Measurements from ENCODE around the gene OLFM1. TPM values are rescaled to one million over a fixed set of nuclear protein-coding genes. Genes with fewer than 3 reads are reported as not detected.

Gene OLFM1
- total RNA-seq, 1 donor from 2014 or later, result 10.0 TPM

DNA sequence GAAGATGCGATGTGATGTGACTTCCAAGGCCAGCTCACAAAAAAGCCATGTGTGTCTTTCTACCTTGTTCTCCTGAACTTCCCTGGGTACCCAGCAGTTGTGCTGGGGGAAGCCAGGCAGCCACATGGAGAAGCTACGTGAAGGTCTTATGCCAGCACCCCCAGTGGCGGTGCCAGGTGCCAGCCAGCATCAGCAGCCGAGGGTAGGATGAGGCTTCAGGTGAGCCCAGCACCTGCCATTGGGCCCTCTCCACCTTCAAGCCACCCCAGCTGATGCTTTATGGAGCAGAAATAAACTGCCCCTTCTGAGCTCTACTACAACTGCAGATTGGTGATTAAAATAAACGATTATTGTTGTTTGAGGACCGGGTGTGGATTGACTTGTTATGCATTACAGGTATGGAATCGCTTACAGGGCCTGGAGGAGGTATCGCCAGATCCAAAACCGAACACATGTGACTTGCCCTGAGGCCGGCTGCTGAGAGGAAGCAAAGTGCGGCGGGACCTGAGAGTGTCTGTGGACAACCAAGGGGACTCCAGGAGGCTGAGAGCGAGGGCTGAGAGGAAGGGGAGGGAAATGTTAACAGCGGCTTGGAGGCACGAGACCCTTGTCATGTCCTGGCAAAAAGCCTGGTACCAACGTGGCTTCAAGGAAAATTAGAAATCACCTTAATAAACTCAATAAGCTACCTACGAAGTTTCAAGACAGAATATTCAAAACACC lies 36.0 kb upstream of the OLFM1 start:
- no peak overlapping the region for H3K4me3 ChIP-seq
- H3K36me3 ChIP-seq, result no peaks in the 10 kb centered on the region
- DNase-seq, result no peak
- no peak overlapping the region for H3K27ac ChIP-seq (replicated peaks)
- peaks cover 91% of the 10 kb centered on the region for H3K27me3 ChIP-seq (ENCODE audit: low read depth)
- no peaks in the 10 kb centered on the region for H3K9me3 ChIP-seq (replicated peaks)
- H3K4me1 ChIP-seq, result no peaks in the 10 kb centered on the region
- intact Hi-C loops (cut with micrococcal nuclease), result no loop called here
- TF ChIP-seq, protein P1, sequence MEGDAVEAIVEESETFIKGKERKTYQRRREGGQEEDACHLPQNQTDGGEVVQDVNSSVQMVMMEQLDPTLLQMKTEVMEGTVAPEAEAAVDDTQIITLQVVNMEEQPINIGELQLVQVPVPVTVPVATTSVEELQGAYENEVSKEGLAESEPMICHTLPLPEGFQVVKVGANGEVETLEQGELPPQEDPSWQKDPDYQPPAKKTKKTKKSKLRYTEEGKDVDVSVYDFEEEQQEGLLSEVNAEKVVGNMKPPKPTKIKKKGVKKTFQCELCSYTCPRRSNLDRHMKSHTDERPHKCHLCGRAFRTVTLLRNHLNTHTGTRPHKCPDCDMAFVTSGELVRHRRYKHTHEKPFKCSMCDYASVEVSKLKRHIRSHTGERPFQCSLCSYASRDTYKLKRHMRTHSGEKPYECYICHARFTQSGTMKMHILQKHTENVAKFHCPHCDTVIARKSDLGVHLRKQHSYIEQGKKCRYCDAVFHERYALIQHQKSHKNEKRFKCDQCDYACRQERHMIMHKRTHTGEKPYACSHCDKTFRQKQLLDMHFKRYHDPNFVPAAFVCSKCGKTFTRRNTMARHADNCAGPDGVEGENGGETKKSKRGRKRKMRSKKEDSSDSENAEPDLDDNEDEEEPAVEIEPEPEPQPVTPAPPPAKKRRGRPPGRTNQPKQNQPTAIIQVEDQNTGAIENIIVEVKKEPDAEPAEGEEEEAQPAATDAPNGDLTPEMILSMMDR (IDR thresholded peaks at IDR 0.05; ENCODE audit: borderline replicate concordance), result no peak

DNA sequence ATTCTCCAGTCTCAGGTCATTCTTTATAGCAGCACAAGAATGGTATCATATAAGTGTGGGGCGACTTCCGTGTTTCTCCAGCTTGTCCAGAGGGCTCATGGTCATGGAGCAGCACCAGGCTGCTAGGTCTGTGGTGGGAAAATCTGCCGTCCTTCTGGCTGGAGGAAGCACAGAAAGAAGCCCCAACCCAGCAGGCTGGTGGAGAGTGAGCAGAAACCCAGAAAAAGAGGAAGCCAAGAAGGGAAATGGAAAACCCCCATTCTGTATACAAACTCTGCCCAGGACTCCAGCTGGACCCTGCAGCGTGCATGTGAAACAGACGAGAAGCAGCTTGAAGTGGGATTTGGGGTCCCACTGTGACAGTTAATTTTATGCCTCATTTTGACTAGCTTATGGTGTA lies 34.3 kb upstream of the OLFM1 start:
- Histone ChIP-seq H3K27me3 (ENCODE audit: low read depth) (peaks cover 81% of the 10 kb centered on the region), H3K9me3 (replicated peaks) (no peaks in the 10 kb centered on the region), H3K4me3 (no peak overlapping the region), H3K27ac (replicated peaks) (no peak overlapping the region), H3K36me3 (no peaks in the 10 kb centered on the region), H3K4me1 (no peaks in the 10 kb centered on the region)
- TF ChIP-seq, protein P1 (IDR thresholded peaks at IDR 0.05; ENCODE audit: borderline replicate concordance), result no peak
- no peak for DNase-seq
- intact Hi-C loops (cut with micrococcal nuclease), result no loop called here

DNA sequence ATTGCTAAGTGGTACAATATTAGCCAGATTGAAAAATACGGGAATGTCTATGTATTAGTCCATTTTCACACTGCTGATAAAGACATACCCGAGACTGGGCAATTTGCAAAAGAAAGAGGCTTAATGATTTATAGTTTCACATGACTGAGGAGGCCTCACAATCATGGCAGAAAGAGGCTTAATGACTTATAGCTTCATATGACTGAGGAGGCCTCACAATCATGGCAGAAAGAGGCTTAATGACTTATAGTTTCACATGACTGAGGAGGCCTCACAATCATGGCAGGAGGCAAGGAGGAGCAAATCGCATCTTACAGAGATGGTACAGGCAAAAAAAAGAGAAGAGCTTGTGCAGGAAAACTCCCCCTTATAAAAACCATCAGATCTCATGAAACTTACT lies 32.3 kb upstream of the OLFM1 start:
- Histone ChIP-seq H3K27ac (replicated peaks) (no peak overlapping the region), H3K4me1 (no peaks in the 10 kb centered on the region), H3K9me3 (replicated peaks) (no peaks in the 10 kb centered on the region), H3K4me3 (no peak overlapping the region), H3K36me3 (no peaks in the 10 kb centered on the region), H3K27me3 (ENCODE audit: low read depth) (peaks cover 75% of the 10 kb centered on the region)
- intact Hi-C loops (cut with micrococcal nuclease), result no loop called here
- TF ChIP-seq, protein P1 (IDR thresholded peaks at IDR 0.05; ENCODE audit: borderline replicate concordance), result no peak
- no peak for DNase-seq

DNA sequence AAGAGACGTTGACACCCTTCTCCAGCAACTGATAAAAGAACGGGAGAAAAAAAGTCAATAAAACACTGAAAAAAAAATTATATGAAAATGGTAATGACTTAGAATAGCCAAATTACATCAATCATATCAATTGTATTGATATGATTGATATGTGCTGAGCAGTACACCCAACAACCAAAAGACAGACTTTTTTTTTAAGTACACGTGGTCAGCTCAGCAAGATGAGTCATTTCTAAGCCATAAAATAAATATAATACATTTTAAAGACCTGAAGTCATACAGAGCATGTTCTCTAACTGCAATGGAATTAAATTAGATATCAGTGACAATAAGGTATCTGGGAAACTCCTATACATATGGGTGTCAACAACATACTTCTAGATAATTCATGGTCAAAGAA lies 30.9 kb upstream of the OLFM1 start:
- Histone ChIP-seq H3K36me3 (no peaks in the 10 kb centered on the region), H3K9me3 (replicated peaks) (no peaks in the 10 kb centered on the region), H3K4me3 (no peak overlapping the region), H3K27me3 (ENCODE audit: low read depth) (peaks cover 75% of the 10 kb centered on the region), H3K27ac (replicated peaks) (no peak overlapping the region), H3K4me1 (no peaks in the 10 kb centered on the region)
- TF ChIP-seq, protein P1 (IDR thresholded peaks at IDR 0.05; ENCODE audit: borderline replicate concordance), result no peak
- intact Hi-C loops (cut with micrococcal nuclease), result no loop called here
- no peak for DNase-seq

DNA sequence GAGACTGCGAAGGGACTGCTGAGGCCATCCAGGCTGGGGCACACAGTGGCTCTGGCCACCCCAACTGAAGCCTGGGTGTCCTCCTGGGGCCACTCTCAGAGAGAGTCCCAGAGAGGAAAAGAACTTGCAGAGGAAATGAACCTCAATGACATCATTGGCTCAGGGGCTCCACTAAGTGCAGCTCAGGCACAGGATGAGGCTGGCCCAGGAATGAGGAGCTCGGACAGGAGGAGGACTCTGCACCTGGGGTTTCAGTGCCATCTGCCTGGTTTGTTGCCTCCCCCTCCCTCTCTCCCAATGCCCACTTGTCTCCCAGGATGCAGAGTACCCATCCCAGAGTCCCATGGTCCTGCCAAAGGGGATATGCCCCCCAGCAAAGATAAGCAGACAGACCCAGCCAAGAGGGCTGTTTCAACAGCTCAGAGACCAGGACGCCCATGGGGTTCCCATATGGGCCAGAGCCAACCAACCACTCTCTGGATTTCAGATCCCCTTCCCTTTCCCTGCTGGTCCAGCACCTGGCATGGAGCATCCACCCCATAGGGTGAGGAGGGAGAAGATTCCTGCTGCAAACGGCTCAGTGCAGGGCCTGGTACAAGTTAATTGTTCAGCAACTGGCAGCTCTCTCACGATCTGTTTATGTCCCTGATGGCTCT lies 26.9 kb upstream of the OLFM1 start:
- no peaks in the 10 kb centered on the region for H3K36me3 ChIP-seq
- peaks cover 8% of the 10 kb centered on the region for H3K9me3 ChIP-seq (replicated peaks)
- no peak overlapping the region for H3K4me3 ChIP-seq
- H3K27me3 ChIP-seq (ENCODE audit: low read depth), result peaks cover 75% of the 10 kb centered on the region
- intact Hi-C loops (cut with micrococcal nuclease), result no loop called here
- H3K27ac ChIP-seq (replicated peaks), result no peak overlapping the region
- no peak for DNase-seq
- TF ChIP-seq, protein P1 (IDR thresholded peaks at IDR 0.05; ENCODE audit: borderline replicate concordance), result no peak
- no peaks in the 10 kb centered on the region for H3K4me1 ChIP-seq

Data from left ventricle myocardium inferior (tissue), 1 donor.